ENCODE measurements around the gene NUTM2F.
"Not testable (repeated sequence)": the region's sequence is repeated elsewhere in the genome, so short reads cannot be mapped to it uniquely, and the experiment has no call there.

NUTM2F gene

GRCh38 chr9:94317949-94318657, 10.3 kb downstream of the NUTM2F start:
- FAIRE-seq; DNase-seq (ENCODE audit: insufficient read length, low spot score): not testable (repeated sequence)

- DNase-seq (ENCODE audit: insufficient read length, low spot score); FAIRE-seq: not testable (repeated sequence)
These were observed 12.2 kb downstream of the NUTM2F start for GRCh38 chr9:94316236-94316635.

- not testable (repeated sequence) for FAIRE-seq; DNase-seq (ENCODE audit: insufficient read length, low spot score)
These were observed 13.1 kb downstream of the NUTM2F start for GRCh38 chr9:94315034-94315984.

GRCh38 chr9:94303321-94303720, 25.1 kb downstream of the NUTM2F start:
- DNase-seq (ENCODE audit: insufficient read length, low spot score) (no peak), FAIRE-seq (no peak)
- TF ChIP-seq CTCF (IDR thresholded peaks at IDR 0.05; ENCODE audit: insufficient read depth, missing control alignments): no peak

- no peak for FAIRE-seq
These were observed 26.0 kb downstream of the NUTM2F start for GRCh38 chr9:94302426-94302825.

GRCh38 chr9:94301583-94301982, 26.9 kb downstream of the NUTM2F start:
- DNase-seq (ENCODE audit: insufficient read length, low spot score) (no peak), FAIRE-seq (no peak)
- no peak for TF ChIP-seq CTCF (IDR thresholded peaks at IDR 0.05; ENCODE audit: insufficient read depth, missing control alignments)

More at GRCh38 chr9:94302426-94302825, 26.0 kb downstream of the NUTM2F start:
- DNase-seq (ENCODE audit: insufficient read length, low spot score): no peak
- no peak for TF ChIP-seq CTCF (IDR thresholded peaks at IDR 0.05; ENCODE audit: insufficient read depth, missing control alignments)

GRCh38 chr9:94300470-94301301, 27.8 kb downstream of the NUTM2F start:
- no peak for FAIRE-seq

More at GRCh38 chr9:94300470-94301301, 27.8 kb downstream of the NUTM2F start:
- no peak for DNase-seq (ENCODE audit: insufficient read length, low spot score)
- no peak for TF ChIP-seq CTCF (IDR thresholded peaks at IDR 0.05; ENCODE audit: insufficient read depth, missing control alignments)

Measured in D721Med (cell line).